ENCODE data around the gene GPR33. TPM values are rescaled to one million over a fixed set of nuclear protein-coding genes. Genes with fewer than 3 reads are reported as not detected.

GPR33 gene
- total RNA-seq, 1 donor from 2014 or later: not detected

DNA sequence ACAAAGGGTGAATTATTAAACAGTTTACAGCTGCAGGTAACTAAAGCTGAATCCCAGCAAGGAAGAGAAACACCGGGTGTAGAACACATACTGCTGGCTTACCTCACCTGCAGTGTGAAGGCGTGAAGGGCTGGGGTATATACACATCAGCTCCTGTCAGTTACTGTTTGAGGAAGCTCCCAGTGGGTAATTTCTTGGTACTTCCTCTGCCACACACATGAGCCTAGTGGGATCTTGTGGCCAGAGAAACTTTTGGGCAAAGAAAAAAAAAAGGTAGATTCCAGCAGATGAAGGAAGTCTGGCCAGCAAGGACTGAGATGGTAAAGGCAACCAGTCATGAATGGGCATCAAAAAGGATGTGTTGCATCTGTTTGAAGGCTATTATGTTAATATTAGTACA, 14.0 kb upstream of the GPR33 start:
- no peak for DNase-seq (ENCODE audit: low spot score)
- Histone ChIP-seq H3K79me2 (ENCODE audit: low read depth) (no peaks in the 10 kb centered on the region), H4K20me1 (ENCODE audit: low read depth) (no peaks in the 10 kb centered on the region), H3F3A (ENCODE audit: low read depth) (no peaks in the 10 kb centered on the region), H3K9me3 (ENCODE audit: low read depth) (no peaks in the 10 kb centered on the region), H2AFZ (replicated peaks) (no peak overlapping the region), H3K4me2 (no peak overlapping the region), H3K9ac (no peak overlapping the region), H3K36me3 (no peaks in the 10 kb centered on the region), H3K27me3 (no peaks in the 10 kb centered on the region), H3K4me1 (no peaks in the 10 kb centered on the region), H3K27ac (no peak overlapping the region), H3K4me3 (no peak overlapping the region)
- Mint-ChIP-seq H3K4me3 (no peak overlapping the region), H3K27me3 (ENCODE audit: insufficient read depth, low read depth) (no peaks in the 10 kb centered on the region), H3K36me3 (no peaks in the 10 kb centered on the region), H3K4me1 (no peaks in the 10 kb centered on the region), H3K9me3 (peaks cover 4% of the 10 kb centered on the region), H3K27ac (no peak overlapping the region)
- TF ChIP-seq, protein P1, sequence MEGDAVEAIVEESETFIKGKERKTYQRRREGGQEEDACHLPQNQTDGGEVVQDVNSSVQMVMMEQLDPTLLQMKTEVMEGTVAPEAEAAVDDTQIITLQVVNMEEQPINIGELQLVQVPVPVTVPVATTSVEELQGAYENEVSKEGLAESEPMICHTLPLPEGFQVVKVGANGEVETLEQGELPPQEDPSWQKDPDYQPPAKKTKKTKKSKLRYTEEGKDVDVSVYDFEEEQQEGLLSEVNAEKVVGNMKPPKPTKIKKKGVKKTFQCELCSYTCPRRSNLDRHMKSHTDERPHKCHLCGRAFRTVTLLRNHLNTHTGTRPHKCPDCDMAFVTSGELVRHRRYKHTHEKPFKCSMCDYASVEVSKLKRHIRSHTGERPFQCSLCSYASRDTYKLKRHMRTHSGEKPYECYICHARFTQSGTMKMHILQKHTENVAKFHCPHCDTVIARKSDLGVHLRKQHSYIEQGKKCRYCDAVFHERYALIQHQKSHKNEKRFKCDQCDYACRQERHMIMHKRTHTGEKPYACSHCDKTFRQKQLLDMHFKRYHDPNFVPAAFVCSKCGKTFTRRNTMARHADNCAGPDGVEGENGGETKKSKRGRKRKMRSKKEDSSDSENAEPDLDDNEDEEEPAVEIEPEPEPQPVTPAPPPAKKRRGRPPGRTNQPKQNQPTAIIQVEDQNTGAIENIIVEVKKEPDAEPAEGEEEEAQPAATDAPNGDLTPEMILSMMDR (IDR thresholded peaks at IDR 0.05): no peak
- TF ChIP-seq EZH2phosphoT487 (IDR thresholded peaks at IDR 0.05) (no peak), EZH2 (IDR thresholded peaks at IDR 0.05) (no peak)

DNA sequence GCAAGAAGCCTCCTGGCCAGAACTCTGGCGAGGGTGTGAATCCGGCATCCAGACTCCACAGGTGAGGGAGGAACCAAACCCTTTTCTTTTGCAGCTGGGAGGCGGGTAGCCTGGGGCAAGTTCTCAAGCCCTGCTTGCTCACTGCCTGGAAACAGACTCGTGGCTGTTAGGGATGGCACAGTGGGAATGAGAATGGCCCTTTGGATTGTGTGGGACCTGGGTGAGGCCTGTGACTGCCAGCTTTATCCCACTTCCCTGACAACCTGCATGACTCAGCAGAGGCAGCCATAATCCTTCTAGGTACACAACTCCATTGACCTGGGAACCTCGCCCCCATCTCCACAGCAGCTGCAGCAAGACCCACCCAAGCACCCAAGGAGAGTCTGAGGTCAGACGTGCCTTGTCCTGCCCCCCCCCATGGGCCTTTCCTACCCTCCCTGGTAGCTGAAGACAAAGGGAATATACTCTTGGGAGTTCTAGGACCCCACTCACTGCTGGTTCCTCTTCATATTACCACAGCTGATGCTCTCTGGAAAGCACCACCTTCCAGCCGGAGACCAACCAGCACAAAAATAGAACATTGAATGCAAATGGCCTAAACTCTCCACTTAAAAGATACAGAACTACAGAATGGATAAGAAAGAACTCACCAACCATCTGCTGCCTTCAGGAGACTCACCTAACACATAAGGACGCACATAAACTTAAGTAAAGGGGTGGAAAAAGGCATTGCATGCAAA, 5.1 kb upstream of the GPR33 start:
- no peak overlapping the region for H3K4me3 Mint-ChIP-seq
- H3K27me3 ChIP-seq: no peaks in the 10 kb centered on the region

DNA sequence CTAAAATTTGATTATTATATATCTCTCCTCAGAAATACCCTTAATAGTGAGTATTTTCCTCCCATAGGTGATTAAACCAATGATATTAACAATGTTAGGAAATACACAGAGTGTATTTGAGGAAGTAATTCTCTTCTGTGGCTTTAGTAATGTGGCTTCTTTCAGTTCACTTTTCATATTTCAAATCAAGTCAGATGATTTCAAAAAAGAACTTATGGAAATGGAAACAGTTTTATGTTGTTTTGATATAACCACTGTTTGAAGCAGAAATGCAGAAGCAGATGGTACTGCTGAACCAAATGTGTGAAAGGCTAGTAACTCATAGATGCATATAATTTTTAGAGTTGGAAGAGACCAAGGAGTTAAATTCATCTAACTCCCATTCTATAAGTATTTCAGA, 1.9 kb upstream of the GPR33 start:
- Histone ChIP-seq H3K9ac (no peak overlapping the region), H3K4me1 (no peaks in the 10 kb centered on the region), H3K36me3 (no peaks in the 10 kb centered on the region), H3F3A (ENCODE audit: low read depth) (no peaks in the 10 kb centered on the region), H4K20me1 (ENCODE audit: low read depth) (no peaks in the 10 kb centered on the region), H3K27ac (no peak overlapping the region), H3K9me3 (ENCODE audit: low read depth) (no peaks in the 10 kb centered on the region), H3K4me2 (no peak overlapping the region), H3K4me3 (no peak overlapping the region), H3K79me2 (ENCODE audit: low read depth) (no peaks in the 10 kb centered on the region), H2AFZ (replicated peaks) (no peak overlapping the region), H3K27me3 (no peaks in the 10 kb centered on the region)
- Mint-ChIP-seq H3K9me3 (peaks cover 2% of the 10 kb centered on the region), H3K36me3 (no peaks in the 10 kb centered on the region), H3K27ac (no peak overlapping the region), H3K4me3 (no peak overlapping the region), H3K4me1 (no peaks in the 10 kb centered on the region), H3K27me3 (ENCODE audit: insufficient read depth, low read depth) (no peaks in the 10 kb centered on the region)
- TF ChIP-seq EZH2 (IDR thresholded peaks at IDR 0.05): no peak
- TF ChIP-seq EZH2phosphoT487 (IDR thresholded peaks at IDR 0.05): no peak
- TF ChIP-seq, protein P1 (IDR thresholded peaks at IDR 0.05): no peak
- no peak for DNase-seq (ENCODE audit: low spot score)

More for the DNA sequence above, 5.1 kb upstream of the GPR33 start:
- Mint-ChIP-seq H3K36me3 (no peaks in the 10 kb centered on the region), H3K27ac (no peak overlapping the region), H3K4me1 (no peaks in the 10 kb centered on the region), H3K27me3 (ENCODE audit: insufficient read depth, low read depth) (no peaks in the 10 kb centered on the region), H3K9me3 (peaks cover 8% of the 10 kb centered on the region)
- DNase-seq (ENCODE audit: low spot score): no peak
- Histone ChIP-seq H3K4me3 (no peak overlapping the region), H3K27ac (no peak overlapping the region), H3F3A (ENCODE audit: low read depth) (no peaks in the 10 kb centered on the region), H3K36me3 (no peaks in the 10 kb centered on the region), H3K4me2 (no peak overlapping the region), H3K79me2 (ENCODE audit: low read depth) (no peaks in the 10 kb centered on the region), H4K20me1 (ENCODE audit: low read depth) (no peaks in the 10 kb centered on the region), H2AFZ (replicated peaks) (no peak overlapping the region), H3K4me1 (no peaks in the 10 kb centered on the region), H3K9me3 (ENCODE audit: low read depth) (no peaks in the 10 kb centered on the region), H3K9ac (no peak overlapping the region)
- no peak for TF ChIP-seq EZH2phosphoT487 (IDR thresholded peaks at IDR 0.05)

DNA sequence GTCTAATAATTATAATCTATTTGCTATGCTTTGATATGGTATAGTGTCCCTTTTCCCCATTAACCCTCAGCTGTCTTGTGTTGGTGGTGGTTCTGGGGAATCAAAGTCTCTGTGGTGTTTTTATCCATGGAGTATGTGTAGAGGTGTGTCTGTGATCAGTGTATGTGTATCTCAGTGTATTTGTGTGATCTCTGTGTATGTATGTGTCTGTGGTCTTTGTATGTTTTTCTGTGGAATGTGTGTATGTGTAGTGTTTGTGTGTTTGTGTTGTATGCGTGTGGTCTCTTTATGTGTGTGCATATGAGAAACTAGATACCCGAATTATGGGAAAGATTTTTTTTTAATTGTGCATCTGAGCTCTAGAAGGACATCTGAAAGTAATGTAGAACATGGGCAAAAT, 1.1 kb downstream of the GPR33 start:
- no peaks in the 10 kb centered on the region for H3K36me3 ChIP-seq
- H3K4me3 Mint-ChIP-seq: no peak overlapping the region
- H3K4me1 ChIP-seq: no peaks in the 10 kb centered on the region
- TF ChIP-seq, protein P1 (IDR thresholded peaks at IDR 0.05): no peak
- TF ChIP-seq EZH2phosphoT487 (IDR thresholded peaks at IDR 0.05) (no peak), EZH2 (IDR thresholded peaks at IDR 0.05) (no peak)
- no peaks in the 10 kb centered on the region for H3K79me2 ChIP-seq (ENCODE audit: low read depth)
- no peaks in the 10 kb centered on the region for H3K9me3 ChIP-seq (ENCODE audit: low read depth)
- no peaks in the 10 kb centered on the region for H4K20me1 ChIP-seq (ENCODE audit: low read depth)
- no peak overlapping the region for H3K27ac ChIP-seq
- no peaks in the 10 kb centered on the region for H3K27me3 Mint-ChIP-seq (ENCODE audit: insufficient read depth, low read depth)
- H3K27ac Mint-ChIP-seq: no peak overlapping the region
- no peak overlapping the region for H3K4me2 ChIP-seq
- no peak overlapping the region for H2AFZ ChIP-seq (replicated peaks)
- no peaks in the 10 kb centered on the region for H3K36me3 Mint-ChIP-seq
- DNase-seq (ENCODE audit: low spot score): no peak
- no peaks in the 10 kb centered on the region for H3K4me1 Mint-ChIP-seq
- H3K4me3 ChIP-seq: no peak overlapping the region
- H3K9me3 Mint-ChIP-seq: no peaks in the 10 kb centered on the region
- H3K9ac ChIP-seq: no peak overlapping the region
- no peaks in the 10 kb centered on the region for H3F3A ChIP-seq (ENCODE audit: low read depth)
- H3K27me3 ChIP-seq: no peaks in the 10 kb centered on the region

All from neural progenitor cell (in vitro differentiated cells).